Measurements from ENCODE around the gene RIMBP2.

RIMBP2 gene

GRCh38 chr12:130463818-130464670, 252.1 kb downstream of the RIMBP2 start:
- Histone ChIP-seq H3K27me3 (ENCODE audit: insufficient read depth, low read length) (no peaks in the 10 kb centered on the region), H2AFZ (ENCODE audit: low read length) (no peak overlapping the region), H3K4me1 (ENCODE audit: insufficient read depth, low read length, severe bottlenecking) (no peaks in the 10 kb centered on the region), H4K20me1 (ENCODE audit: insufficient read depth, low read length) (no peaks in the 10 kb centered on the region), H3F3A (ENCODE audit: insufficient read depth, low read length) (no peaks in the 10 kb centered on the region), H3K79me2 (ENCODE audit: insufficient read depth, low read length) (no peaks in the 10 kb centered on the region), H3K4me3 (ENCODE audit: low read depth, low read length, poor library complexity, severe bottlenecking) (no peak overlapping the region), H3K36me3 (ENCODE audit: insufficient read depth, low read length) (no peaks in the 10 kb centered on the region), H3K27ac (ENCODE audit: low read depth, low read length, poor library complexity, severe bottlenecking) (no peak overlapping the region), H3K4me2 (ENCODE audit: low read length) (no peak overlapping the region), H3K9ac (ENCODE audit: low read length) (no peak overlapping the region), H3K9me3 (ENCODE audit: low read length) (no peaks in the 10 kb centered on the region), H3K9me2 (ENCODE audit: low read depth, low read length) (no peaks in the 10 kb centered on the region)
- TF ChIP-seq CTCF (IDR thresholded peaks at IDR 0.05; ENCODE audit: low read length) (no peak), EZH2 (IDR thresholded peaks at IDR 0.05; ENCODE audit: borderline replicate concordance, low read length) (no peak)

GRCh38 chr12:130463275-130463658, 252.8 kb downstream of the RIMBP2 start:
- Histone ChIP-seq H2AFZ (ENCODE audit: low read length) (no peak overlapping the region), H3K4me1 (ENCODE audit: insufficient read depth, low read length, severe bottlenecking) (no peaks in the 10 kb centered on the region), H3K27me3 (ENCODE audit: insufficient read depth, low read length) (no peaks in the 10 kb centered on the region; the same call in 1 of the 2 replicates), H3K9me2 (ENCODE audit: low read depth, low read length) (no peaks in the 10 kb centered on the region), H3K27ac (ENCODE audit: low read depth, low read length, poor library complexity, severe bottlenecking) (no peak overlapping the region), H3K4me2 (ENCODE audit: low read length) (no peak overlapping the region), H3F3A (ENCODE audit: insufficient read depth, low read length) (no peaks in the 10 kb centered on the region), H4K20me1 (ENCODE audit: insufficient read depth, low read length) (no peaks in the 10 kb centered on the region), H3K36me3 (ENCODE audit: insufficient read depth, low read length) (no peaks in the 10 kb centered on the region), H3K4me3 (ENCODE audit: low read depth, low read length, poor library complexity, severe bottlenecking) (no peak overlapping the region), H3K79me2 (ENCODE audit: insufficient read depth, low read length) (no peaks in the 10 kb centered on the region), H3K9ac (ENCODE audit: low read length) (no peak overlapping the region), H3K9me3 (ENCODE audit: low read length) (no peaks in the 10 kb centered on the region)
- TF ChIP-seq CTCF (IDR thresholded peaks at IDR 0.05; ENCODE audit: low read length), result no peak
- TF ChIP-seq EZH2 (IDR thresholded peaks at IDR 0.05; ENCODE audit: borderline replicate concordance, low read length), result no peak

GRCh38 chr12:130462558-130463274, 253.4 kb downstream of the RIMBP2 start:
- H4K20me1 ChIP-seq (ENCODE audit: insufficient read depth, low read length), result no peaks in the 10 kb centered on the region
- H2AFZ ChIP-seq (ENCODE audit: low read length), result no peak overlapping the region
- TF ChIP-seq EZH2 (IDR thresholded peaks at IDR 0.05; ENCODE audit: borderline replicate concordance, low read length), result no peak
- TF ChIP-seq CTCF (IDR thresholded peaks at IDR 0.05; ENCODE audit: low read length), result no peak
- no peaks in the 10 kb centered on the region for H3F3A ChIP-seq (ENCODE audit: insufficient read depth, low read length)
- no peak overlapping the region for H3K4me2 ChIP-seq (ENCODE audit: low read length)
- H3K9me3 ChIP-seq (ENCODE audit: low read length), result no peaks in the 10 kb centered on the region
- no peaks in the 10 kb centered on the region for H3K36me3 ChIP-seq (ENCODE audit: insufficient read depth, low read length)
- H3K27me3 ChIP-seq (ENCODE audit: insufficient read depth, low read length), result no peaks in the 10 kb centered on the region; the same call in 1 of the 2 replicates
- no peak overlapping the region for H3K9ac ChIP-seq (ENCODE audit: low read length)
- H3K27ac ChIP-seq (ENCODE audit: low read depth, low read length, poor library complexity, severe bottlenecking), result no peak overlapping the region
- H3K4me3 ChIP-seq (ENCODE audit: low read depth, low read length, poor library complexity, severe bottlenecking), result no peak overlapping the region
- no peaks in the 10 kb centered on the region for H3K9me2 ChIP-seq (ENCODE audit: low read depth, low read length)
- no peaks in the 10 kb centered on the region for H3K79me2 ChIP-seq (ENCODE audit: insufficient read depth, low read length)
- H3K4me1 ChIP-seq (ENCODE audit: insufficient read depth, low read length, severe bottlenecking), result no peaks in the 10 kb centered on the region
